NCI-H524 treated with DMSO at 0.1 percent for 48 hours (cell line): ENCODE results near the gene MAP3K20.
"Not testable (repeated sequence)": the region's sequence is repeated elsewhere in the genome, so short reads cannot be mapped to it uniquely, and the experiment has no call there.

Source experiments
- DNase-seq: peaks from one replicate; lab custom pipeline; 2025; lab: John Stamatoyannopoulos, UW

The MAP3K20 gene

DNA sequence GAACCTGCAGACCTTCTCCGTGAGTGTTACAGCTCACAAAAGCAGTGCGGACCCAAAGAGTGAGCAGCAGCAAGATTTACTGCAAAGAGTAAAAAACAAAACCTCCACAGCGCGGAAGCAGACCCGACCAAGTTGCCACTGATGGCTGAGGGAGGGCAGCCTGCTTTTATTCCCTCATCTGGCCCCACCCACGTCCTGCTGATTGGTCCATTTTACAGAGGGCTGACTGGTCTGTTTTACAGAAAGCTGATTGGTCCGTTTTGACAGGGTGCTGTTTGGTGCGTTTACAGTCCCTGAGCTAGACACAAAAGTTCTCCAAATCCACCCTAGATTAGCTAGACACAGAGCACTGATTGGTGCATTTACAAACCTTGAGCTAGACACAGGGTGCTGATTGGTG is 206.3 kb downstream of the MAP3K20 start:
- DNase-seq: not testable (repeated sequence)

DNA sequence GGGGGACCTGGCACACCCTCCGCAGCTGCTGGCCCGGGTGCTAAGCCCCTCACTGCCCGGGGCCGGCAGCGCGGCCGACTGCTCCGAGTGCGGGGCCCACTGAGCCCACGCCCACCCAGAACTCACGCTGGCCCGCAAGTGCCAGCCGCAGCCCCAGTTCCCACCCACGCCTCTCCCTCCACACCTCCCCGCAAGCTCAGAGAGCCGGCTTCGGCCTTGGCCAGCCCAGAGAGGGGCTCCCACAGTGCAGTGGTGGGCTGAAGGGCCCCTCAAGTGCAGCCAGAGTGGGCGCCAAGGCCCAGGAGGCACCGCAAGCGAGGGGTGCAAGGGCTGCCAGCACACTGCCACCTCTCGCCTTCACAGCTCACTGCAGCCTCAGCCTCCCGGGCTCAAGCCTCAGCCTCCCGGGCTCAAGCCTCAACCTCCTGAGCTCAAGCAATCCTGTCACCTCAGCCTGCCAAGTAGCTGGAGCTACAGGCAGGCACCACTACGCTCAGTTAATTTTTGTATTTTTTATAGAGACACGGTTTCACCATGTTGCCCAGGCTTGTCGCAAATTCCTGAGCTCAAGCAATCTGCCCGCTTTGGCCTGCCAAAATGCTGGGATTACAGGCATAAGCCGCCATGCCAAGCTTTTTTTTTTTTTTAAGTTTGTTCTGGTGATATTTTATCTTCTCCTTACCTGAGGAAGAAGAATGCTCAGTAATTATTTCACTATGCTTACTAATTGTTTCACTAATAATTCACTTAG is 207.3 kb downstream of the MAP3K20 start:
- DNase-seq: no peak

DNA sequence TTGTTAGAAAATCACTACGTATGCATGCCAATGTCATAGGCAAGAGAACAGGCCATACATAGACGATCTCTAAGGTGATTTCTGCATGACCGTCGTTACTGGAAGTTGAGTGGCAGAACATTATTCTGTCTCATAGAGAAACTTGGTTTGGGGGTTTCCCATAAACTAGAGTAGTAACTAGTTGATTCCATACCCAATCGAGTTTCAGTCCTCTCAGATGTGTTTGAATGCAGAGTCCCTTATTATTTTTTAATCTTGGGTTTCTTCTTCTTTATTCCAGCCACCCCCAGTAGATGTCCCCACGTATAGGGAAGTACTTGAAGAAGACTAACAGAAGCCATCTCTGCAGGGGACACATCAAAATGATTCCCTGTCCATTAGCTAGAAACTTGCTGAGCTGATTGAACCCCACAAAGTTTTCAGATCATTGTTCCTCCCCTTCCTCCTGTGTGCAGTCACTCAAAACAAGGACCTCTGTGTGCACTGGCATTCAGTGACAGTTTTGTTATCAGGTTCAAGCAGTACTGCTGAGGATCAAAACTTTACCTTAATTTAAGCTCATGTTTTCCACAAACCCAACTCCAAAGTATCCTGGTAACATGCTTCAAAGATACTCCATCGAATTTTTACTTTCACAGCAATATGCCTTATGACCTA is 210.6 kb downstream of the MAP3K20 start:
- DNase-seq: no peak

DNA sequence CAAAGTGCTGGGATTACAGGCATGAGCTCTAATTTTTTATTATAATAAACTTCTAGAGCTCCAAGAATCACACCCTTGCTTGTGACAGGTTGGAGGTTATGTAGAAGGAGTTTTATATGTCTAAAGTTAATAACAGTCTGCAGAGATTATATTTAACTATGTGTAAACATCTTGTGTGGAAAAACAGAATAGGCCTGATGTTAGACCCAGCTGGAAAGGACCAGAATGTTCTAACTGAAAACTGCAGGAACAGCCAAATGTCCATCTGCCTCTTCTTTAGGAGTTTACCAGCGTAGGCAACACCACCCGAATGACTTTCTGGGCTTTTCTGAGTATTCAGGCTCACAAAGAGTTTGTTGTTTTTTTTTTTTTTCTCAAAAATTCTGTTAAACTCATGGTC is 211.9 kb downstream of the MAP3K20 start:
- no peak for DNase-seq

DNA sequence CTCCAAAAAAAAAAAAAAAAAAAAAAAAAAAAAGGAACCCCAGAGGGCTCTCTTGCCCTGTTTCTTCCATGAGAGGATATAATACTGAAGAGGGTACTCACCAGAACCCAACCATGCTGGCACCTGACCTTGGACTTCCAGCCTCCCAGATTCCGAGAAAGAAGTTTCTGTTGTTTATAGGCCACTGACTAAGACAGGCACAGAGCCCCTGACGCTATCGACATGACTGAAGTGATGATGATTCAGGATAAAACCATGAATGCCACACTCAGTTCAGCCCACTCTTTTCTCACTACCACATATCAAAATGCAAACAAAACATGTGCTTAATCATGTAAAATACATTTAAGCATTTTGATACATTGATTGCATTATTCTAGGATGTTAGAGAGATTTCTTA is 212.9 kb downstream of the MAP3K20 start:
- DNase-seq: no peak

DNA sequence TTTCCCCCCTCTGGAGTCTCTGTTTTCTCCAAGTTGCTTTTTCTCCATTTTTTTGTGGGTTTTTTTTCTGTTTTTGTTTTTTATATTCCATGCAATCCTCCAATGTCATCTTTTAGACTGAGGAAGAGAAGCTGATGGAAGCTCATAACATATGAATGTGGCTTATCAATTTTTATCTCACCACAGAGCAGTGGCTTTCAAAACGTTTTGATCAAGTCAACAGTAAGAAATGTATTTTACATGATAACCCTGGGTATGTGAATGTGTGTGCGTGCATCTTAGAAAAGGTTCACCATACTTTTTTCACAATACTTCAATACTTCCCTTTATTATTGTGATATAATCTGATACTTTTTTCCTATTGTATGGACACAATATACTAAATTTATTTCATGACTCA is 214.4 kb downstream of the MAP3K20 start:
- DNase-seq: no peak

DNA sequence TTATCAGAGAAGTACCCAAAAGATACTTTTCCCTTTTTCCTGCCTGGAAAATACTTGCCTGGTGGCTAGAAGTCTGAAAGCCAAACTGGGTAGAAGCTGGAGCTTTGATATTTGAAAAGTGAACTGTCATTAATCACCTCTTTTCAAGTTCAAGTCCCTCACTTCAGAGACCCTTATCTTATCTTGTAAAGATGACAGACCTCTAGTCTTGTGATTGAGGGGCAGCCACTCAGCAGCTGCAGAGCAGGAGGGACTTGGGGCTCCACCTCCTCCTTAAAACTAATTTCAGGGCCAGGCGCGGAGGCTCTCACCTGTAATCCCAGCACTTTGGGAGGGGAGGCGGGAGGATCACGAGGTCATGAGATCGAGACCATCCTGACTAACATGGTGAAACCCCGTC is 214.9 kb downstream of the MAP3K20 start:
- no peak for DNase-seq

DNA sequence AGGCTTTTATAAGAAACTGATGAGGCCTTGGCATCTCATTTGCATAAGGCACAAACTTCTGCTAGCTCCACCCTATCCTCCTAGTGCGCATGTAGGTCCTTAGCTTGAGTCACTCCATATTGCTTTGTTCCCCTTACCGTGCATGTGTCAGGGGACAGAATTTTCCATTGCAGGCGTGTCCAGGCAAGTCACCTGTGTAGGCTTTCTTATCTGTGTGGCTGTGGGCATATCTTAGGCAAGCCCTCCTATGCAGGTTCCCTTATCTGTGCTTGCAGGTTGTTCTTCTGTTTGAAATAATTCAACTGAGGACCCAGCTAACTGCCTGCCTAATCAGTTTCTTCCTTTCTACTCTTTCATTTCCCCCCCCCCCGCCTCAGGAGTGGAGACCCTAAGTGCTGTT is 215.8 kb downstream of the MAP3K20 start:
- DNase-seq: no peak

DNA sequence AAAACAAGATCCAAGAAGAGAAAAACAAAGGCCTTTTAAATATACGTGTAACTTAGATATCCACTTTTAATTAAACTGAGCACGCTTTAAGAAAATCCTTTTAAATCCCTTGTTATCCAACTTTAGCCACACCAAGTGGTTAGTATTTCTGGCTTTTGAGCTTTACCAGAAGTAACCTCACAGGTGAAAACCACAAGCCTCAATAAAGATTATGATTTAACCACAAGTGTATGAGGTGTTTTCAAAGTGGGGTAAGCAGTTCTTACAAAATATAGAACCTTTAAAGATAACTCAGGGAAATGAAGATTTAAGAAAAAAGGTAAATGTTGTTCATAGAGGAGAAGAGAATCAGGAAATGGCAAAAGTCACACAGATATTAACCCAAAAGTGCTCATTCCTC is 220.6 kb downstream of the MAP3K20 start:
- DNase-seq: no peak

DNA sequence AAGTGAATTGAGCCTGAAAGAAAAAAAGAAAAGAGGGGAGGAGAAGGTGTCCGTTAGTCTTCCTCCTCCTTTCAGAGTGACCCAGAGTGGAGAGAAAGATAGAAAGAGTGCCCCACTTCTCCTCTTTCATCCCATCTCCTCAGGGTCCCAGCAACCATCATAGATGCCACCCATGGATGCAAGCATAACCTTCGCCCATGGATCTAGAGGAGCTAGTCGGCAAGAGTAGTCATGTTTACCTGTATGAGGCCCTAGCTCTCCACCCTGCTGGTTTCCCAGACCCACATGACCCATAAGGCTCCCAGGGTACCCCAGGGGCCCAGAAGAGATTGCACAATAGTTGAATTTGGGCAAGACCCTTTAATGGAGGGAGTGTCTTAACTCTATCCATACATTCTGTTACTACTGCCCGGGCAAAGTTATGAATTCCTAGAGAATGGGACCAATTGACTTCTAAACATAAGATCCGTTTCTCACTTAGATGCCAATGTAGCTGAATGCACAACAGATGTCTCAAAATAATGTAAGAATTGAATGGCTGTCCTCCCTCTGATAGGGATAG is 223.0 kb downstream of the MAP3K20 start:
- DNase-seq: no peak

DNA sequence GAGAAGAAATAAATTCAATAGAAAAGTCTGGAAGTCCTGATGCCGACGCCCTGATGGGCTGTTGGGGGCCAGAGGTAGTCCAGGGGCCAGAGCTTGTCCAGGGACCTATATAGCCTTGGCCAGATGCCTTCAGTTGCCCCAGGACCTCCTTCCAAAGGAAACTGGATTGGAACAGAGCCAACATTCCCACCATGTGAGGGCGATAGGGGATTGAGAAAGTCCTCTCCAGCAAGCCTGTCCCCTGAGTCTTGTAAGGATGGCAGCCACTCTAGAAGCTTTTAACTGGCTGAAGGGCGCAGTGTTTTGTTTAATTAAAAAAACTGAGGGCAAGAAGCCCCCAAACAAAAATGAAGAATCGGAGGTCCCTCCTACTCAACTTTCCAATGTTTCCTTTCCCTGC is 224.1 kb downstream of the MAP3K20 start:
- DNase-seq: no peak

DNA sequence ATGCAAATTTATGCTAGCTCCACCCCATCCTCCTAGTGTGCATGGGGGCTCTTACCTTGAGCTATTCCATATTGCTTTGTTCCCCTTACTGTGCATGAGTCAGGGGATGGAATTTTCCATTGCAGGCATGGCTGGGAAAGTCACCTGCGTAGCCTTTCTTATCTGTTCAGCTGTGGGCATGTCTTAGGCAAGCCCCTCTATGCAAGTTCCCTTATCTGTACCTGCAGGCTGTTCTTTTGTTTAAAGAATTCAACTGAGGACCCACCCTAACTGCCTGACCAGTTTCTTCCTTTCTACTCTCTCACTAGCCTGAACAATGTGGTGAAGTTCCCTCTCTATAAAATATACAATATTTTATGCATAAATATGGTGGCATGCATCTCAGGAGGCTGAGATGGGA is 224.8 kb downstream of the MAP3K20 start:
- DNase-seq: no peak

DNA sequence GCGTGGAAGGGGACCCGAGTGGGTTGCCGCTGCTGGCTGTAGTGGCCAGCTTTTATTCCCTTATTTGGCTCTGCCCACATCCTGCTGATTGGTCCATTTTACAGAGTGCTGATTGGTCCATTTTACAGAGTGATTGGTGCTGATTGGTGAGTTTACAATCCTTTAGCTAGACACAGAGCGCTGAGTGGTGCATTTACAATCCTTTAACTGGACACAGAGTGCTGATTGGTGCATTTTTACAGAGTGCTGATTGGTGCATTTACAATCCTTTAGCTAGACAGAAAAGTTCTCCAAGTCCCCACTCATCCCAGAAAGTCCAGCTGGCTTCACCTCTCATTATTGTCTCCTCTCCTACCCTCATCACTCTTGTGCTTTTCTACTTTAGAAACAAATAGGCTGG is 225.9 kb downstream of the MAP3K20 start:
- DNase-seq: not testable (repeated sequence)

DNA sequence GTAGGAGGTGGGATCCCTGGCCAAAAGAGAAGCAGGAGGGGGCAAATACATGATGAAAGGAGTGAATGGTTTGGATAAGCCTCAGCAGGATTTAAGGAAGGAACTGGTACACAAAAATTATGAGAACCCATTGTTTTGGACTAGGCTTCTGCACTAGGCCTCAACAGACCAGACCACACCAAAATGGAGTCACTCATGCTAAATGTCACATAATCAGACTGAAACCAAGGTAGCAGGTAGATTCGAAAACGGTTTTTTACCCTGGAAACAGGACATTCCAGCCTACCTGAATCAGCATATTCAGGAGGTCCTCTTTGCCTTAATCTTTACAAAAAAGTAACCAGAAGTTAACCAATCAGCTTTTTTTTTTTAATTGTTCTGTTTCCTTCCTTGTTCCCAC is 229.7 kb downstream of the MAP3K20 start:
- DNase-seq: no peak

DNA sequence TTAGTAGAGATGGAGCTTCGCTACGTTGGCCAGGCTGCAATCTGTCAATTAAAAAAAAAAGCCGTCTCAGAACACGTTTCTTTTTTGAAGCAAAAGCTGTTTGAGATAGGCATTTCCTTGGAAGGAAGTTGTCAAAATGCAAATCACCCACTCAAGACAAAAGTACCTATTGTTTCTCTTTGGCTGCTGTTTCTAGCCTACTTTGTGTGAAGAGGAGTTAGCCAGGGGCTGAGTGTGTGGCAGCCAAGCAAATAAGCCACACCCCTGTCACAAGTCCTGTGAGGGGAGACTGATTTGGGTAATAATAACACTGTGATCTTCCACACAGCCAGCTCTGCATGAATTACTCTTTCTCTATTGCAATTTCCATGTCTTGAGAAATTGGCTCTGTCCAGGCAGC is 231.6 kb downstream of the MAP3K20 start:
- DNase-seq: no peak

DNA sequence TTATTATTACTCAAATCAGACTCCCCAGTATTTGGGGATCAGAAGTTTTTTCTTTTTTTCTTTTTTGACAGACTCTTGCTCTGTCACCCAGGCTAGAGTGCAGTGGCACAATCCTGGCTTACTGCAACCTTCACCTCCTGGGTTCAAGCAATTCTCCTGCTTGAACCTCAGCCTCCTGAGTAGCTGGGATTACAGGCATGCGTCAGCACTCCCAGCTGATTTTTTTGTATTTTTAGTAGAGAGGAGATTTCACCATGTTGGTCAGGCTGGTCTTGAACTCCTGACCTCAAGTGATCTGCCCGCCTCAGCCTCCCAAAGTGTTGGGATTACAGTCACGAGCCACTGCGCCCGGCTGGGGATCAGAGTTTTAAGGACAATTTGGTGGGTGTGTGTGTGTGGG is 233.7 kb downstream of the MAP3K20 start:
- not testable (repeated sequence) for DNase-seq

DNA sequence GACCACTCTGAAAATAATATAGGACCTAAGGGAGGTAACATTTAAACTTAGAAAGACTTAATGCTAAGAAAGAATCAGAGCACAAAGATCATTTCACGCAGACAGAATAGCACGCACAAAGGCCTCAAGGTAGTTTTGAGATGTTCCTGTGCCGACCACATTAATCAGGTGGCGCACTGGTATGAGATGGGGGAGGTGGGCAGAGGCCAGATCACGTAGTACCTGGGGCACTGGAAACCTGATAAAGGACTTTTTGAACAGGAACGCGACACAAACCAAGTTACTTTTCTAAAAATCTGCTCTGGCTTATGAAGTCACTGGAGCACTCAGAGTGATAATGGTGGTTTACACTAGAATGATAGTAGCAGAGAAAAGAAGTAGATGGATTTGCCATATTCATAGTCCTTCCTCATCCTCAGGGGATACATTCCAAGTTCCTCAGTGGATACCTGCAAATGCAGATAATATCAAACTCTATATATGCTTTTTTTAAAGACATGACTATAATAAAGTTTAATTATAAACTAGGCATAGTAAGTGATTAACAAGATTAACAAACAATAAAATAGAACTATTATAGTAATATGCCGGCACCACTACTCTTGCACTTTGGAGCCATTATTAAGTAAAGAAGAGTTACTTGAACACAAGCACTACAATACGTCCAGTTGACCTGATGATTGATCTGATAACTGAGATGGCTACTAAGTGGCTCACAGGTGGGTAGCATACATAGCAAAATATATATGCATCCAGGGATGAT is 236.4 kb downstream of the MAP3K20 start:
- no peak for DNase-seq
